ENCODE results near the gene DCBLD2.

DNA sequence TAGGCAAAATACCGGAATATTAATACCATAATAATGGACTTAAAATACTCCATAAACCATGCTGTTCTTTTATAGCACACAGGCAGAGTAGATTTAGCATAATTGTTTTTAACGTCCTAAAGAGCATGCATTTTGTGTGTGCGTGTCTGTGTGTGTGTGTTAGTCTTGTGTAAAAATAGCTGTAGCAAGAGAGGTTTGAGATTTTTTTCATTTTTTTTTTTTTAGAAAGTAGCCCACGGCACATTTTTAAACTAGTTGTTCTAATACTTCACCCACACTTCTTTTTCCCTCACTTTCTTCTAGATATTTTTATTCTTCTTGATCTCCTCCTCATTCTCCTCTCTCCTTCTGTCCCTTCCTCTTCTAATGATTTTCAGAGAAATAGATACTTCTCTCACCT is 145.9 kb downstream of the DCBLD2 start:
- TF ChIP-seq, protein P1, sequence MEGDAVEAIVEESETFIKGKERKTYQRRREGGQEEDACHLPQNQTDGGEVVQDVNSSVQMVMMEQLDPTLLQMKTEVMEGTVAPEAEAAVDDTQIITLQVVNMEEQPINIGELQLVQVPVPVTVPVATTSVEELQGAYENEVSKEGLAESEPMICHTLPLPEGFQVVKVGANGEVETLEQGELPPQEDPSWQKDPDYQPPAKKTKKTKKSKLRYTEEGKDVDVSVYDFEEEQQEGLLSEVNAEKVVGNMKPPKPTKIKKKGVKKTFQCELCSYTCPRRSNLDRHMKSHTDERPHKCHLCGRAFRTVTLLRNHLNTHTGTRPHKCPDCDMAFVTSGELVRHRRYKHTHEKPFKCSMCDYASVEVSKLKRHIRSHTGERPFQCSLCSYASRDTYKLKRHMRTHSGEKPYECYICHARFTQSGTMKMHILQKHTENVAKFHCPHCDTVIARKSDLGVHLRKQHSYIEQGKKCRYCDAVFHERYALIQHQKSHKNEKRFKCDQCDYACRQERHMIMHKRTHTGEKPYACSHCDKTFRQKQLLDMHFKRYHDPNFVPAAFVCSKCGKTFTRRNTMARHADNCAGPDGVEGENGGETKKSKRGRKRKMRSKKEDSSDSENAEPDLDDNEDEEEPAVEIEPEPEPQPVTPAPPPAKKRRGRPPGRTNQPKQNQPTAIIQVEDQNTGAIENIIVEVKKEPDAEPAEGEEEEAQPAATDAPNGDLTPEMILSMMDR (conservative IDR thresholded peaks at IDR 0.05; ENCODE audit: low read length) = no peak
- TF ChIP-seq EZH2phosphoT487 (IDR thresholded peaks at IDR 0.05; ENCODE audit: borderline replicate concordance, low read depth, low read length) = no peak

Data from OCI-LY7 (cell line).